Measurements from ENCODE around the gene MYO18A.
"Not testable (repeated sequence)": the region's sequence is repeated elsewhere in the genome, so short reads cannot be mapped to it uniquely, and the experiment has no call there.

The MYO18A gene

GRCh38 chr17:29148257-29148789 lies 31.9 kb downstream of the MYO18A start:
- DNase-seq (ENCODE audit: low read depth in 4 of 4, low spot score in 1 of 4) = no peak

- no peak for DNase-seq (ENCODE audit: low read depth in 4 of 4, low spot score in 1 of 4)
Measured at GRCh38 chr17:29147682-29148081, 32.5 kb downstream of the MYO18A start.

- DNase-seq (ENCODE audit: low read depth in 4 of 4, low spot score in 1 of 4) = not testable (repeated sequence)
Measured at GRCh38 chr17:29147228-29147627, 33.0 kb downstream of the MYO18A start.

GRCh38 chr17:29146369-29146972 lies 33.7 kb downstream of the MYO18A start:
- DNase-seq (ENCODE audit: low read depth in 4 of 4, low spot score in 1 of 4) = no peak

- no peak for DNase-seq (ENCODE audit: low read depth in 4 of 4, low spot score in 1 of 4)
Measured at GRCh38 chr17:29145289-29146073, 34.7 kb downstream of the MYO18A start.

- no peak for DNase-seq (ENCODE audit: low read depth in 4 of 4, low spot score in 1 of 4)
Measured at GRCh38 chr17:29143894-29144293, 36.3 kb downstream of the MYO18A start.

- DNase-seq (ENCODE audit: low read depth in 4 of 4, low spot score in 1 of 4) = no peak
Measured at GRCh38 chr17:29141514-29141876, 38.7 kb downstream of the MYO18A start.

- DNase-seq (ENCODE audit: low read depth in 4 of 4, low spot score in 1 of 4) = no peak
Measured at GRCh38 chr17:29140631-29141513, 39.3 kb downstream of the MYO18A start.

- peak; percentile 55 to 82 (median 62) for DNase-seq (ENCODE audit: low read depth in 4 of 4, low spot score in 1 of 4)
Measured at GRCh38 chr17:29140051-29140621, 40.1 kb downstream of the MYO18A start.

GRCh38 chr17:29138971-29139691 lies 41.1 kb downstream of the MYO18A start:
- no peak for DNase-seq (ENCODE audit: low read depth in 4 of 4, low spot score in 1 of 4)

GRCh38 chr17:29138184-29138955 lies 41.8 kb downstream of the MYO18A start:
- peak in 1 of 4 experiments; percentile 59 for DNase-seq (ENCODE audit: low read depth in 4 of 4, low spot score in 1 of 4)

- no peak for DNase-seq (ENCODE audit: low read depth in 4 of 4, low spot score in 1 of 4)
Measured at GRCh38 chr17:29136998-29137730, 43.0 kb downstream of the MYO18A start.

GRCh38 chr17:29135464-29135863 lies 44.7 kb downstream of the MYO18A start:
- DNase-seq (ENCODE audit: low read depth in 4 of 4, low spot score in 1 of 4) = no peak

- DNase-seq (ENCODE audit: low read depth in 4 of 4, low spot score in 1 of 4) = no peak
Measured at GRCh38 chr17:29133121-29133713, 47.0 kb downstream of the MYO18A start.

GRCh38 chr17:29131814-29132682 lies 48.1 kb downstream of the MYO18A start:
- no peak for DNase-seq (ENCODE audit: low read depth in 4 of 4, low spot score in 1 of 4)

GRCh38 chr17:29129731-29130130 lies 50.5 kb downstream of the MYO18A start:
- no peak for DNase-seq (ENCODE audit: low read depth in 4 of 4, low spot score in 1 of 4)

GRCh38 chr17:29127840-29128239 lies 52.4 kb downstream of the MYO18A start:
- DNase-seq (ENCODE audit: low read depth in 4 of 4, low spot score in 1 of 4) = no peak
